Measurements from ENCODE around the gene ARHGEF9. TPM values are rescaled to one million over a fixed set of nuclear protein-coding genes. Genes with fewer than 3 reads are reported as not detected.
A peak's percentile ranks its signal among the peaks of the same experiment; 100 is the strongest.
"Not testable (repeated sequence)": the region's sequence is repeated elsewhere in the genome, so short reads cannot be mapped to it uniquely, and the experiment has no call there.

ARHGEF9 gene
- total RNA-seq, result 10 to 100 TPM; 11.7 to 43.0 (median 17.9) TPM

GRCh38 chrX:63784902-63785707 is at the start of gene ARHGEF9:
Gene ARHGEF9, minus strand, starts transcription at chrX:63785214. Its CDS starts 69 bp downstream, at chrX:63785145.
- 14 to 25% methylated on average over 2 to 30 of the region's 30 CpGs for WGBS, 2 donors
- no peak for TF ChIP-seq EP300 (IDR thresholded peaks at IDR 0.05)
- Histone ChIP-seq H3K9me3 (no peaks in the 10 kb centered on the region), H3K4me1 (no peaks in the 10 kb centered on the region), H3K4me3 (peak within 1 kb of the TSS in 3 of 4 donors; percentile 24 to 42 (median 40)), H3K27ac (no peak within 1 kb of the TSS), H3K27me3 (no peaks in the 10 kb centered on the region), H3K36me3 (no peaks in the 10 kb centered on the region)
- ATAC-seq (ENCODE audit: low FRiP score in 2 of 2) (peak; percentile 35 to 49), DNase-seq (peak in 1 of 2 donors; percentile 46)

DNA sequence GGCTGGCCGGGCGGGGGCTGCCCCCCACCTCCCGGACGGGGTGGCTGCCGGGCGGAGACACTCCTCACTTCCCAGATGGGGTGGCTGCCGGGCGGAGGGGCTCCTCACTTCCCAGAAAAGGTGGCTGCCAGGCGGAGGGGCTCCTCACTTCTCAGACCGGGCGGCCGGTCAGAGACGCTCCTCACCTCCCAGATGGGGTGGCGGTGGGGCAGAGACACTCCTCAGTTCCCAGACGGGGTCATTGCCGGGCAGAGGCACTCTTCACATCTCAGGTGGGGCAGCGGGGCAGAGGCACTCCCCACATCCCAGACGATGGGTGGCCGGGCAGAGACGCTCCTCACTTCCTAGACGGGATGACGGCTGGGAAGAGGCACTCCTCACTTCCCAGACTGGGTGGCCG is 40.4 kb upstream of the ARHGEF9 start:
- not testable (repeated sequence) for H3K4me3 ChIP-seq; H3K27ac ChIP-seq; H3K27me3 ChIP-seq; H3K4me1 ChIP-seq; H3K36me3 ChIP-seq; ATAC-seq (ENCODE audit: low FRiP score in 2 of 2)
- DNase-seq, result peak in 1 of 2 donors; percentile 35
- peaks cover 0 to 19% (median 0%) of the 10 kb centered on the region in 4 donors for H3K9me3 ChIP-seq
- WGBS, 2 donors, result 95% methylated on average over 23 of the region's 23 CpGs; no CpG with 5 or more reads in 1 of the 2 donors

DNA sequence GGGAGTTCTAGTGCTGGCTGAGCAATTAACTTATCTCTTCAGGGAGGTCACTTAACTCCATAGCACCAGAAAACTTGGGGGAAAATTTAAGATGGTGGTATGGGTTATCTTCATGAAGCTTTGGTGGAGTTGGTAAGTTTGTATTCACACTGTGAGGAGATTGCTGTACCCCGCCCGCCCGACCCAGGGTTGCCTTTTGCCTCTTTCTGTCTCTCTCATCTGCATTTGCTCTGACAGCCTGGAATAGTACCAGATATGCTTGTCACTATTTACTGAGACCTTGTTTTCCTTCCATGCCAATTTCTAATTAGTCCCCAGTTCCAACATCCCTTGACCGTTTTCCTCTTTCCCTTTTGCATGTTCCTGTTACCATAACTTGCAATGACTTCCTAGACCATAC is 33.1 kb upstream of the ARHGEF9 start:
- H3K36me3 ChIP-seq, result no peaks in the 10 kb centered on the region
- WGBS, 2 donors, result 89 to 91% methylated on average over 1 to 4 of the region's 4 CpGs
- no peak for ATAC-seq (ENCODE audit: low FRiP score in 2 of 2)
- no peak for DNase-seq
- no peak overlapping the region for H3K27ac ChIP-seq
- peaks cover 0 to 3% (median 0%) of the 10 kb centered on the region in 4 donors for H3K9me3 ChIP-seq
- TF ChIP-seq POLR2AphosphoS5 (IDR thresholded peaks at IDR 0.05), result no peak
- no peak overlapping the region for H3K4me3 ChIP-seq
- no peaks in the 10 kb centered on the region for H3K27me3 ChIP-seq
- no peaks in the 10 kb centered on the region for H3K4me1 ChIP-seq

DNA sequence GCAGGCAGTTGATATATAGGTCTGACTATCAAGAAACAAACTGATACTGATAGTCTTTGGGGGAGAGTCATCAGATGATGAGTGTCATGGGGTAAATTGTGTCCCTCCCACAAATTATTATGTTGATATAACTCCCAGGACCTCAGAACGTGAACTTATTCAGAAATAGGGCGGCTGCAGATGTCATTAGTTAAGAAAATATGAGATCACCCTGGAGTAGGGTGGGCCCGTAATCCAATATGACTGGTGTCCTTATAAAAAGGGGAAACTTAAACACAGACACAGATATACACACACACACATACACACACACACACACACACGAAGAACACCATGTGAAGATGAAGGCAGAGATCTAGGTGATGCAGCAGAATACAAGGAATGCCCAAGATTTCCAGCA is 32.7 kb upstream of the ARHGEF9 start:
- no peak overlapping the region for H3K4me3 ChIP-seq
- DNase-seq (no peak), ATAC-seq (ENCODE audit: low FRiP score in 2 of 2) (no peak)
- H3K27ac ChIP-seq, result no peak overlapping the region
- H3K36me3 ChIP-seq, result no peaks in the 10 kb centered on the region
- no peaks in the 10 kb centered on the region for H3K9me3 ChIP-seq
- 51 to 53% methylated on average over 4 of the region's 4 CpGs for WGBS, 2 donors
- no peak for TF ChIP-seq POLR2AphosphoS5 (IDR thresholded peaks at IDR 0.05)
- no peak for TF ChIP-seq EP300 (IDR thresholded peaks at IDR 0.05)
- TF ChIP-seq POLR2A (IDR thresholded peaks at IDR 0.05), result no peak
- TF ChIP-seq, protein P1, sequence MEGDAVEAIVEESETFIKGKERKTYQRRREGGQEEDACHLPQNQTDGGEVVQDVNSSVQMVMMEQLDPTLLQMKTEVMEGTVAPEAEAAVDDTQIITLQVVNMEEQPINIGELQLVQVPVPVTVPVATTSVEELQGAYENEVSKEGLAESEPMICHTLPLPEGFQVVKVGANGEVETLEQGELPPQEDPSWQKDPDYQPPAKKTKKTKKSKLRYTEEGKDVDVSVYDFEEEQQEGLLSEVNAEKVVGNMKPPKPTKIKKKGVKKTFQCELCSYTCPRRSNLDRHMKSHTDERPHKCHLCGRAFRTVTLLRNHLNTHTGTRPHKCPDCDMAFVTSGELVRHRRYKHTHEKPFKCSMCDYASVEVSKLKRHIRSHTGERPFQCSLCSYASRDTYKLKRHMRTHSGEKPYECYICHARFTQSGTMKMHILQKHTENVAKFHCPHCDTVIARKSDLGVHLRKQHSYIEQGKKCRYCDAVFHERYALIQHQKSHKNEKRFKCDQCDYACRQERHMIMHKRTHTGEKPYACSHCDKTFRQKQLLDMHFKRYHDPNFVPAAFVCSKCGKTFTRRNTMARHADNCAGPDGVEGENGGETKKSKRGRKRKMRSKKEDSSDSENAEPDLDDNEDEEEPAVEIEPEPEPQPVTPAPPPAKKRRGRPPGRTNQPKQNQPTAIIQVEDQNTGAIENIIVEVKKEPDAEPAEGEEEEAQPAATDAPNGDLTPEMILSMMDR (IDR thresholded peaks at IDR 0.05), result no peak
- no peaks in the 10 kb centered on the region for H3K4me1 ChIP-seq
- H3K27me3 ChIP-seq, result no peaks in the 10 kb centered on the region

DNA sequence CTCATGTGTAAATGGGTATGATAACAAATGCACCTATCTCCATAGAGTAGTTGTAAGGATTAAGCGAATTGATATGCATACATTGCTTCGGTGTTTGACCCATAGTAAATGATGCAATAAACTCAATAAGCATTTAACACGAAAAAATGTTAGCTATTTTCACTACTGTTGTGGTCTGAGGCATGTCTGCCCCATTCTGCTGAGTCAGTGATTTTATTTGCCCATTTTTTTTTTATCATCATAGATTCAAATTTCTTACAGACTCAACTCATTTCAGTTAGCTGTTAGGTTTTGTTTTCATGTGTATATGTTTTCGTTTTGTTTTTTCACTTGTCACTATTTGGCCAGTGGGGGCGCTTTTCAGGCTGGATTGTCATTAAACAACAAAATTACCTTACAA is 27.8 kb upstream of the ARHGEF9 start:
- Histone ChIP-seq H3K4me3 (no peak overlapping the region), H3K9me3 (no peaks in the 10 kb centered on the region), H3K27me3 (no peaks in the 10 kb centered on the region), H3K4me1 (no peaks in the 10 kb centered on the region), H3K27ac (no peak overlapping the region), H3K36me3 (no peaks in the 10 kb centered on the region)
- ATAC-seq (ENCODE audit: low FRiP score in 2 of 2) (no peak), DNase-seq (no peak)
- 69 to 86% methylated on average over 5 of the region's 5 CpGs for WGBS, 2 donors
- no peak for TF ChIP-seq POLR2AphosphoS5 (IDR thresholded peaks at IDR 0.05)
- TF ChIP-seq EP300 (IDR thresholded peaks at IDR 0.05), result no peak
- no peak for TF ChIP-seq POLR2A (IDR thresholded peaks at IDR 0.05)
- TF ChIP-seq, protein P1 (IDR thresholded peaks at IDR 0.05), result no peak

DNA sequence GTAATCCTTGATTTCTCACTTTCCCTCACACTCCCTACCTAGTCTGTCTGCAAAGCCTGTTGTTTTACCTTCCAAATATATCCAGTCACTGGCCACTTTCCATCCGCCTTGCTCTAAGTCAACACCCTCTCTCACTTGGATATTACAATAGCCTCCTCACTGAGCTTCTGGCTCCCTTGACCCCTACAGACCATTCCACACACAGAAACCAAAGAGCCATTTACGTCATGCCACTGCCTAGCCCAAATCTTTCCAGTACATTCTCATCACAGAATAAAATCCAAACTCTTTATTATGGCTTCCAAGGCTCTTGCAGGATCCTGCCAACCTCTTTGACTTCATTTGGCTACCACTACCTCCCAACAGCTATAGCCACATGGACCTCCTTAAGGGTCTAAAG is 25.7 kb upstream of the ARHGEF9 start:
- WGBS, 2 donors, result 87 to 97% methylated on average over 2 of the region's 2 CpGs
- H3K36me3 ChIP-seq, result no peaks in the 10 kb centered on the region

More for the DNA sequence above, 25.7 kb upstream of the ARHGEF9 start:
- Histone ChIP-seq H3K4me3 (no peak overlapping the region), H3K9me3 (no peaks in the 10 kb centered on the region), H3K27me3 (no peaks in the 10 kb centered on the region), H3K27ac (no peak overlapping the region), H3K4me1 (no peaks in the 10 kb centered on the region)
- no peak for ATAC-seq (ENCODE audit: low FRiP score in 2 of 2)
- TF ChIP-seq POLR2A (IDR thresholded peaks at IDR 0.05) (no peak), POLR2AphosphoS5 (IDR thresholded peaks at IDR 0.05) (no peak), EP300 (IDR thresholded peaks at IDR 0.05) (no peak)
- TF ChIP-seq, protein P1 (IDR thresholded peaks at IDR 0.05), result no peak
- no peak for DNase-seq

Data from upper lobe of left lung (tissue), 6 donors.